Nephron (organoid): ENCODE measurements around the gene RDM1.

Experiments
- H3K27ac Mint-ChIP-seq, 3 experiments: 2 replicates each; pipeline ENCODE4 v1.8.0; 2020; ENCODE audit warnings: mixed read lengths in 3 of 3, mild to moderate bottlenecking in 2 of 3, moderate library complexity in 1 of 3
- H3K27me3 Mint-ChIP-seq: 2 replicates; pipeline ENCODE4 v1.8.0; 2021; ENCODE audit warnings: low read depth, mild to moderate bottlenecking, moderate library complexity, mixed read lengths
- H3K36me3 Mint-ChIP-seq: 2 replicates; pipeline ENCODE4 v1.8.0; 2020; ENCODE audit warnings: low read depth, mixed read lengths
- H3K4me1 Mint-ChIP-seq: 2 replicates; pipeline ENCODE4 v1.8.0; 2020; ENCODE audit warnings: mixed read lengths
- H3K4me3 Mint-ChIP-seq, 3 experiments: 2 replicates each; pipeline ENCODE4 v1.8.0; 2020; ENCODE audit warnings: mild to moderate bottlenecking in 3 of 3, mixed read lengths in 3 of 3, moderate library complexity in 2 of 3
- H3K9me3 Mint-ChIP-seq: 2 replicates; pipeline ENCODE4 v1.8.0; 2020; ENCODE audit warnings: mixed read lengths
- TF ChIP-seq, protein P1 (sequence below), 3 experiments: fragments of 200-600 bp; sonication (generic); IDR thresholded peaks; one replicate each; pipeline ENCODE4 v1.5.0; 2021; ENCODE audit warnings: antibody characterized with exemption in 3 of 3; ENCODE audit not compliant: unreplicated experiment in 3 of 3

The RDM1 gene

DNA sequence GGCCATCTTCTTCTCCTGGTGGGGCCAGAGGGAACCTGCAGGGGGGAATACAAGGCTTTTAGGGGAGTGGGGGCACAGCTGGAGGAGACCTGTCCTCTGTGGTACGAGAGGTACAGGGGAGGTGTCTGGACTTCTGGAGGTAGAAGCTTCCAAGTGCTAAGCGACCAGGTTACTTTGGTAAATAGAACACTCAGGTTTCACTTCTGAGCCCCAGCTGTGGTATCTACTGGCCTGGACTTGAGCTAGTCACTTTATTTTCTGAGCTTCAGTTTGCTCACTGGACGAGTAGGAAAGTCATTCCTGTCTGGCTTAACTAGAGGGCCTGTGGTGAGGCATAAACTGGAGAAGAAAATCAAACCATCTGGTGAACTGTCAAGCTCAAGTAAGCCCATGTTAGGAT, 61.8 kb downstream of the RDM1 start, which contains the start of gene HEATR9:
Gene HEATR9 (minus strand): TSS at position 155 of the 400 bp plus-strand sequence. CDS start 149 bp downstream, at position 6.
- H3K27ac Mint-ChIP-seq = no peak within 1 kb of the TSS
- H3K36me3 Mint-ChIP-seq = no peaks in the 10 kb centered on the region
- TF ChIP-seq, protein P1, sequence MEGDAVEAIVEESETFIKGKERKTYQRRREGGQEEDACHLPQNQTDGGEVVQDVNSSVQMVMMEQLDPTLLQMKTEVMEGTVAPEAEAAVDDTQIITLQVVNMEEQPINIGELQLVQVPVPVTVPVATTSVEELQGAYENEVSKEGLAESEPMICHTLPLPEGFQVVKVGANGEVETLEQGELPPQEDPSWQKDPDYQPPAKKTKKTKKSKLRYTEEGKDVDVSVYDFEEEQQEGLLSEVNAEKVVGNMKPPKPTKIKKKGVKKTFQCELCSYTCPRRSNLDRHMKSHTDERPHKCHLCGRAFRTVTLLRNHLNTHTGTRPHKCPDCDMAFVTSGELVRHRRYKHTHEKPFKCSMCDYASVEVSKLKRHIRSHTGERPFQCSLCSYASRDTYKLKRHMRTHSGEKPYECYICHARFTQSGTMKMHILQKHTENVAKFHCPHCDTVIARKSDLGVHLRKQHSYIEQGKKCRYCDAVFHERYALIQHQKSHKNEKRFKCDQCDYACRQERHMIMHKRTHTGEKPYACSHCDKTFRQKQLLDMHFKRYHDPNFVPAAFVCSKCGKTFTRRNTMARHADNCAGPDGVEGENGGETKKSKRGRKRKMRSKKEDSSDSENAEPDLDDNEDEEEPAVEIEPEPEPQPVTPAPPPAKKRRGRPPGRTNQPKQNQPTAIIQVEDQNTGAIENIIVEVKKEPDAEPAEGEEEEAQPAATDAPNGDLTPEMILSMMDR (IDR thresholded peaks at IDR 0.05; ENCODE audit: unreplicated experiment in 3 of 3) = no peak
- H3K27me3 Mint-ChIP-seq = no peaks in the 10 kb centered on the region
- H3K4me1 Mint-ChIP-seq = peaks cover 11% of the 10 kb centered on the region
- H3K4me3 Mint-ChIP-seq = no peak within 1 kb of the TSS
- H3K9me3 Mint-ChIP-seq = no peaks in the 10 kb centered on the region
